ENCODE measurements around the gene GCFC2. TPM values are rescaled to one million over a fixed set of nuclear protein-coding genes. Genes with fewer than 3 reads are reported as not detected.
A peak's percentile ranks its signal among the peaks of the same experiment; 100 is the strongest.

Gene GCFC2
- total and polyA plus RNA-seq, 2 of the 13 experiments (the other 11 are each of a cell fraction or from before 2014, with no cell fraction given), result 26.8 to 49.0 TPM

DNA sequence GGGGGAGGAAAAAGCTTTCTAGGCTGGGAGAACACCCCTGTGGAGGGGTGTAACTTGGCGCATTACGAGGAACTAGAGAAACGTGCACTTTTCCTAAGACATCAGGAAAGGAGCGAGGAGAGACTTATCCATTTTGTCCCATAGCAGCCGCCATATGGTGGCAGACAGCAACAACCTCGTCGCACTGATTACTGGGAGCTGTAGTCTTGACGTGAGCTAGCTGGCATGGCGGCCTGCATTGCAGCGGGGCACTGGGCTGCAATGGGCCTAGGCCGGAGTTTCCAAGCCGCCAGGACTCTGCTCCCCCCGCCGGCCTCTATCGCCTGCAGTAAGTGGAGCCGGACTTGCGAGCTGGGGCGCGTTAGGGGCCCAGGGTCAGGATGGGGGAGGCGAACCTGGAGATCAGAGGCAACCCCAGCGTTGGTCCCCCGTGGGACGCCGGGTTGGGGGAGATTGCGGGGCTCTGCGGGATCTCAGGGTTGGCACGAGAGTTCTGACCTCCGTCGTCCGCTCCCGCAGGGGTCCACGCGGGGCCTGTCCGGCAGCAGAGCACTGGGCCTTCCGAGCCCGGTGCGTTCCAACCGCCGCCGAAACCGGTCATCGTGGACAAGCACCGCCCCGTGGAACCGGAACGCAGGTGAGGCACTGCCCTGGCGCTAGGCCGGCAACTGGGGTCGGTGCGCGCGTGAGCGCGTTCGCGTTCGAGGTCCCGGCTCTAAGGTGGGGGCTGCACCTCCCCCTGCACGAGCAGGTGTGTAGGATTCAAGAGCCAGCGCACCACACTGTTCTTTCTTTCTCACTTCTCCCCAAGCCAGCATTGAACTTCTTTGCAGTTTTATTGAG lies 63.9 kb downstream of the GCFC2 start, which contains the start of gene MRPL19:
MRPL19 (plus strand) TSS at position 201 of the 843 bp plus-strand sequence; CDS start at position 226, 25 bp downstream.
- ATAC-seq, result peak; percentile 99
- Histone ChIP-seq H3K4me2 (ENCODE audit: low read depth, low read length) (peak within 1 kb of the TSS; percentile 72), H3K9me3 (ENCODE audit: low read length) (no peaks in the 10 kb centered on the region), H4K20me1 (ENCODE audit: insufficient read depth, low read length) (no peaks in the 10 kb centered on the region), H3K36me3 (replicated peaks in 1 of 2; ENCODE audit: control insufficient read depth in 1 of 2, insufficient read depth in 2 of 2, low read length in 2 of 2) (peaks cover 9 to 29% of the 10 kb centered on the region in 2 experiments), H3K27ac (ENCODE audit: extremely low read length, insufficient read depth, low read length) (peak within 1 kb of the TSS; percentile 82), H2AFZ (ENCODE audit: low read length) (peak within 1 kb of the TSS; percentile 97), H3K4me1 (ENCODE audit: insufficient read depth, low read length) (peaks cover 26% of the 10 kb centered on the region), H3K4me3 (replicated peaks in 1 of 3; ENCODE audit: insufficient read depth in 1 of 3, low read depth in 2 of 3, low read length in 3 of 3) (peak within 1 kb of the TSS; percentile 82 to 94 (median 90)), H3K79me2 (ENCODE audit: insufficient read depth, low read length) (peaks cover 35% of the 10 kb centered on the region), H3K27me3 (ENCODE audit: control insufficient read depth in 1 of 2, insufficient read depth in 2 of 2, low read length in 2 of 2) (no peaks in the 10 kb centered on the region; a peak in 1 of 5 replicates), H3K9ac (ENCODE audit: insufficient read depth, low read depth, low read length) (peak within 1 kb of the TSS; percentile 96)
- in situ Hi-C loops (cut with HindIII; ENCODE audit: extremely low pct_ligation_motif_present, low pct_unique_long_range_greater_than_20kb), result no loop called here
- TSS peak; percentile 61 for BruUV-seq (replicated peaks)
- intact Hi-C loops (cut with micrococcal nuclease; ENCODE audit: unreplicated experiment), result loop anchor here (2.0 kb wide), 1 partner anchor 64 kb away; the partner anchor contains the start of gene GCFC2
- CTCF ChIA-PET (ENCODE audit: low intra/inter-chr PET ratio, low total read pairs), result interaction anchor here (1.2 kb wide), 1 partner anchor 30 kb away, joined by 3 read pairs; no protein-coding TSS in a partner anchor
- WGBS (ENCODE audit: low lambda C conversion rate), result 2% methylated on average over 27 of the region's 60 CpGs
- FAIRE-seq, result peak; percentile 85
- POLR2A ChIA-PET, result interaction anchor here (0.6 to 2.2 kb wide), 12 partner anchors 9 to 181 kb away, joined by 3 to 15 read pairs (median 4); partner anchors contain the start of genes EVA1A and GCFC2
- DNase-seq (ENCODE audit: low spot score), result peak; percentile 94
- TF ChIP-seq, protein P1, sequence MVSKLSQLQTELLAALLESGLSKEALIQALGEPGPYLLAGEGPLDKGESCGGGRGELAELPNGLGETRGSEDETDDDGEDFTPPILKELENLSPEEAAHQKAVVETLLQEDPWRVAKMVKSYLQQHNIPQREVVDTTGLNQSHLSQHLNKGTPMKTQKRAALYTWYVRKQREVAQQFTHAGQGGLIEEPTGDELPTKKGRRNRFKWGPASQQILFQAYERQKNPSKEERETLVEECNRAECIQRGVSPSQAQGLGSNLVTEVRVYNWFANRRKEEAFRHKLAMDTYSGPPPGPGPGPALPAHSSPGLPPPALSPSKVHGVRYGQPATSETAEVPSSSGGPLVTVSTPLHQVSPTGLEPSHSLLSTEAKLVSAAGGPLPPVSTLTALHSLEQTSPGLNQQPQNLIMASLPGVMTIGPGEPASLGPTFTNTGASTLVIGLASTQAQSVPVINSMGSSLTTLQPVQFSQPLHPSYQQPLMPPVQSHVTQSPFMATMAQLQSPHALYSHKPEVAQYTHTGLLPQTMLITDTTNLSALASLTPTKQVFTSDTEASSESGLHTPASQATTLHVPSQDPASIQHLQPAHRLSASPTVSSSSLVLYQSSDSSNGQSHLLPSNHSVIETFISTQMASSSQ (IDR thresholded peaks at IDR 0.05; ENCODE audit: low read depth), result no peak; the same call in 1 of the 2 replicates
- TF ChIP-seq, protein P1 (CRISPR knock-in tag; IDR thresholded peaks at IDR 0.05; ENCODE audit: borderline replicate concordance), result peak; percentile 72; the same call in 1 of the 2 replicates
- TF ChIP-seq DMAP1 (CRISPR knock-in tag; IDR thresholded peaks at IDR 0.05), result peak; percentile 98
- TF ChIP-seq GATA4 (IDR thresholded peaks at IDR 0.05; ENCODE audit: borderline replicate concordance, low read depth), result no peak
- no peak for TF ChIP-seq ATM (IDR thresholded peaks at IDR 0.05; ENCODE audit: borderline replicate concordance)
- TF ChIP-seq ZNF563 (CRISPR knock-in tag; IDR thresholded peaks at IDR 0.05), result peak; percentile 90
- TF ChIP-seq ERF (CRISPR knock-in tag; IDR thresholded peaks at IDR 0.05), result peak; percentile 88
- TF ChIP-seq SSRP1 (CRISPR knock-in tag; IDR thresholded peaks at IDR 0.05), result peak; percentile 82
- peak; percentile 42; the same call in 1 of the 2 replicates for TF ChIP-seq SMAD1 (CRISPR knock-in tag; IDR thresholded peaks at IDR 0.05; ENCODE audit: borderline replicate concordance, low read depth)
- peak; percentile 79; the same call in 1 of the 2 replicates for TF ChIP-seq ZBTB7B (CRISPR knock-in tag; IDR thresholded peaks at IDR 0.05)
- no peak; the same call in 1 of the 2 replicates for TF ChIP-seq NFATC3 (CRISPR knock-in tag; IDR thresholded peaks at IDR 0.05)
- no peak for TF ChIP-seq TCF7 (IDR thresholded peaks at IDR 0.05; ENCODE audit: low read depth)
- no peak for TF ChIP-seq SRSF9 (IDR thresholded peaks at IDR 0.05; ENCODE audit: borderline replicate concordance, insufficient read depth, low read depth, low read length, poor library complexity, severe bottlenecking)
- TF ChIP-seq ZNF780A (CRISPR knock-in tag; IDR thresholded peaks at IDR 0.05), result peak; percentile 58; the same call in 1 of the 2 replicates
- TF ChIP-seq, protein P2, sequence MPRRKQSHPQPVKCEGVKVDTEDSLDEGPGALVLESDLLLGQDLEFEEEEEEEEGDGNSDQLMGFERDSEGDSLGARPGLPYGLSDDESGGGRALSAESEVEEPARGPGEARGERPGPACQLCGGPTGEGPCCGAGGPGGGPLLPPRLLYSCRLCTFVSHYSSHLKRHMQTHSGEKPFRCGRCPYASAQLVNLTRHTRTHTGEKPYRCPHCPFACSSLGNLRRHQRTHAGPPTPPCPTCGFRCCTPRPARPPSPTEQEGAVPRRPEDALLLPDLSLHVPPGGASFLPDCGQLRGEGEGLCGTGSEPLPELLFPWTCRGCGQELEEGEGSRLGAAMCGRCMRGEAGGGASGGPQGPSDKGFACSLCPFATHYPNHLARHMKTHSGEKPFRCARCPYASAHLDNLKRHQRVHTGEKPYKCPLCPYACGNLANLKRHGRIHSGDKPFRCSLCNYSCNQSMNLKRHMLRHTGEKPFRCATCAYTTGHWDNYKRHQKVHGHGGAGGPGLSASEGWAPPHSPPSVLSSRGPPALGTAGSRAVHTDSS (CRISPR knock-in tag; conservative IDR thresholded peaks at IDR 0.05), result no peak
- TF ChIP-seq, protein P3, sequence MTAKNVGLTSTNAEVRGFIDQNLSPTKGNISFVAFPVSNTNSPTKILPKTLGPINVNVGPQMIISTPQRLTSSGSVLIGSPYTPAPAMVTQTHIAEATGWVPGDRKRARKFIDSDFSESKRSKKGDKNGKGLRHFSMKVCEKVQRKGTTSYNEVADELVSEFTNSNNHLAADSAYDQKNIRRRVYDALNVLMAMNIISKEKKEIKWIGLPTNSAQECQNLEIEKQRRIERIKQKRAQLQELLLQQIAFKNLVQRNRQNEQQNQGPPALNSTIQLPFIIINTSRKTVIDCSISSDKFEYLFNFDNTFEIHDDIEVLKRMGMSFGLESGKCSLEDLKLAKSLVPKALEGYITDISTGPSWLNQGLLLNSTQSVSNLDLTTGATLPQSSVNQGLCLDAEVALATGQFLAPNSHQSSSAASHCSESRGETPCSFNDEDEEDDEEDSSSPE (CRISPR knock-in tag; IDR thresholded peaks at IDR 0.05), result no peak; the same call in 1 of the 2 replicates
- TF ChIP-seq SMARCC2 (IDR thresholded peaks at IDR 0.05), result no peak
